IMR-90 (cell line): Measurements from ENCODE around the gene SYNPO2. TPM values are rescaled to one million over a fixed set of nuclear protein-coding genes. Genes with fewer than 3 reads are reported as not detected.

ENCODE experiments used
- ATAC-seq: fragments of 200-7000 bp; cut with Tn5 transposase; 2 replicates; pipeline ENCODE4 v1.9.1; 2020; ENCODE audit warnings: low read depth, mild to moderate bottlenecking, moderate library complexity
- BruUV-seq: library from RNA; stranded (reverse); fragments of 400-500 nt; replicated peaks from 2 replicates; lab custom pipeline; 2021; lab: Mats Ljungman, UMichigan
- CTCF ChIA-PET: fragments of 300-600 bp; formaldehyde crosslinking; extraction: SDS; loops from one replicate; lab custom pipeline; 2021; ENCODE audit warnings: antibody characterized with exemption; lab: Yijun Ruan, JAX
- POLR2A ChIA-PET: fragments of 300-600 bp; sonication (Branson Sonifier 250); formaldehyde crosslinking; loops from one replicate; lab custom pipeline; 2022; ENCODE audit warnings: antibody characterized with exemption; ENCODE audit not compliant: unreplicated experiment; lab: Charles Lee
- DNase-seq: peaks from one replicate; pipeline ENCODE4 v3.0.0; 2013
- H2AFZ ChIP-seq: replicated peaks from 2 replicates; pipeline ENCODE3; 2013; ENCODE audit warnings: low read length, mild to moderate bottlenecking; ENCODE audit not compliant: poor library complexity
- H2AK5ac ChIP-seq: 2 replicates; pipeline ENCODE4 v1.6.1; 2013; ENCODE audit warnings: low read depth, low read length, inconsistent platforms
- H2AK9ac ChIP-seq: replicated peaks from 2 replicates; pipeline ENCODE3; 2013; ENCODE audit warnings: mild to moderate bottlenecking, low read depth, low read length, moderate library complexity; ENCODE audit not compliant: poor library complexity
- H2BK120ac ChIP-seq: 2 replicates; pipeline ENCODE4 v1.6.1; 2013; ENCODE audit warnings: low read depth, low read length, inconsistent platforms
- H2BK15ac ChIP-seq: 3 replicates; pipeline ENCODE4 v1.6.1; 2013; ENCODE audit warnings: low read depth, low read length, inconsistent platforms
- H2BK20ac ChIP-seq: 2 replicates; pipeline ENCODE4 v1.6.1; 2013; ENCODE audit warnings: low read depth, mild to moderate bottlenecking, inconsistent platforms, low read length, moderate library complexity
- H2BK5ac ChIP-seq: 2 replicates; pipeline ENCODE4 v1.6.1; 2013; ENCODE audit warnings: mild to moderate bottlenecking, low read depth, low read length, inconsistent platforms; ENCODE audit not compliant: poor library complexity, severe bottlenecking
- H3K14ac ChIP-seq: replicated peaks from 2 replicates; pipeline ENCODE4 v1.6.1; 2013; ENCODE audit warnings: low read depth, low read length, inconsistent platforms
- H3K18ac ChIP-seq: 2 replicates; pipeline ENCODE4 v1.6.1; 2013; ENCODE audit warnings: low read depth, low read length, control low read depth
- H3K23ac ChIP-seq: 2 replicates; pipeline ENCODE4 v1.6.1; 2013; ENCODE audit warnings: low read depth, low read length, inconsistent platforms
- H3K27ac ChIP-seq: 2 replicates; pipeline ENCODE4 v1.5.1; 2013; ENCODE audit warnings: mild to moderate bottlenecking, control low read depth, low read length; ENCODE audit not compliant: insufficient read depth
- H3K27me3 ChIP-seq: 2 replicates; pipeline ENCODE4 v1.6.1; 2013; ENCODE audit warnings: low read length; ENCODE audit not compliant: control insufficient read depth, insufficient read depth
- H3K36me3 ChIP-seq: 2 replicates; pipeline ENCODE4 v1.6.1; 2013; ENCODE audit warnings: low read length, mixed read lengths; ENCODE audit not compliant: control insufficient read depth, insufficient read depth
- H3K4ac ChIP-seq: 2 replicates; pipeline ENCODE4 v1.6.1; 2013; ENCODE audit warnings: low read depth, low read length, inconsistent platforms
- H3K4me1 ChIP-seq: 2 replicates; pipeline ENCODE4 v1.6.1; 2013; ENCODE audit warnings: low read length, mixed read lengths; ENCODE audit not compliant: control insufficient read depth, insufficient read depth
- H3K4me2 ChIP-seq: 2 replicates; pipeline ENCODE4 v1.6.1; 2013; ENCODE audit warnings: low read depth, mild to moderate bottlenecking, control low read depth, low read length, moderate library complexity
- H3K4me3 ChIP-seq: 2 replicates; pipeline ENCODE4 v1.5.1; 2013; ENCODE audit warnings: low read depth, mild to moderate bottlenecking, control low read depth, low read length, moderate library complexity; ENCODE audit not compliant: insufficient read depth
- H3K56ac ChIP-seq: 2 replicates; pipeline ENCODE4 v1.6.1; 2013; ENCODE audit warnings: low read length, inconsistent platforms; ENCODE audit not compliant: insufficient read depth; ENCODE audit errors: extremely low read depth
- H3K79me1 ChIP-seq, 2 experiments: 2 replicates each; pipeline ENCODE4 v1.6.1; 2013; ENCODE audit warnings: low read length in 2 of 2, inconsistent platforms in 1 of 2, low read depth in 1 of 2
- H3K9ac ChIP-seq: 2 replicates; pipeline ENCODE4 v1.6.1; 2013; ENCODE audit warnings: low read depth, low read length, control low read depth
- H3K9me1 ChIP-seq: 2 replicates; pipeline ENCODE4 v1.6.1; 2013; ENCODE audit warnings: low read length, inconsistent platforms; ENCODE audit not compliant: insufficient read depth
- H3K9me3 ChIP-seq: 2 replicates; pipeline ENCODE4 v1.6.1; 2013; ENCODE audit warnings: low read length; ENCODE audit not compliant: control insufficient read depth, insufficient read depth
- H4K20me1 ChIP-seq: 2 replicates; pipeline ENCODE4 v1.6.1; 2013; ENCODE audit warnings: low read length, inconsistent platforms; ENCODE audit not compliant: insufficient read depth
- H4K5ac ChIP-seq: 2 replicates; pipeline ENCODE4 v1.6.1; 2013; ENCODE audit warnings: mild to moderate bottlenecking, low read depth, low read length, control low read depth
- H4K8ac ChIP-seq, 2 experiments: 2 replicates each; pipeline ENCODE4 v1.6.1; 2013; ENCODE audit warnings: low read depth in 2 of 2, low read length in 2 of 2, control low read depth in 1 of 2, inconsistent platforms in 1 of 2
- H4K91ac ChIP-seq: 2 replicates; pipeline ENCODE4 v1.6.1; 2013; ENCODE audit warnings: low read depth, low read length, inconsistent platforms; ENCODE audit not compliant: insufficient read depth
- BHLHE40 ChIP-seq: fragments of 150-350 bp; IDR thresholded peaks from 2 replicates; pipeline ENCODE4 v1.6.1; 2016; ENCODE audit warnings: mild to moderate bottlenecking, low read depth, low read length
- CTCF ChIP-seq: conservative IDR thresholded peaks from 2 replicates; pipeline ENCODE4 v1.5.1; 2012; ENCODE audit warnings: mild to moderate bottlenecking, low read depth, low read length, improper control_type of control experiment
- ELK1 ChIP-seq: fragments of 150-350 bp; IDR thresholded peaks from 2 replicates; pipeline ENCODE4 v1.6.1; 2016; ENCODE audit warnings: low read depth, mild to moderate bottlenecking, low read length, moderate library complexity, borderline replicate concordance
- MAFK ChIP-seq: IDR thresholded peaks from 2 replicates; pipeline ENCODE4 v1.6.1; 2012; ENCODE audit warnings: low read depth, low read length, improper control_type of control experiment
- MAZ ChIP-seq: IDR thresholded peaks from 2 replicates; pipeline ENCODE4 v1.6.1; 2012; ENCODE audit warnings: low read depth, mild to moderate bottlenecking, low read length, improper control_type of control experiment, moderate library complexity, borderline replicate concordance
- MXI1 ChIP-seq: IDR thresholded peaks from 2 replicates; pipeline ENCODE4 v1.6.1; 2012; ENCODE audit warnings: low read depth, mild to moderate bottlenecking, low read length, moderate library complexity, borderline replicate concordance
- NFE2L2 ChIP-seq: fragments of 150-350 bp; IDR thresholded peaks from 2 replicates; pipeline ENCODE4 v1.6.1; 2016; ENCODE audit warnings: low read depth, mild to moderate bottlenecking, low read length
- POLR2A ChIP-seq: IDR thresholded peaks from 2 replicates; pipeline ENCODE4 v1.6.1; 2012; ENCODE audit warnings: mild to moderate bottlenecking, low read depth, low read length
- RAD21 ChIP-seq: IDR thresholded peaks from 2 replicates; pipeline ENCODE4 v1.6.1; 2012; ENCODE audit warnings: low read length, improper control_type of control experiment
- SMC3 ChIP-seq: fragments of 150-350 bp; IDR thresholded peaks from 2 replicates; pipeline ENCODE4 v1.6.1; 2016; ENCODE audit warnings: low read depth, mild to moderate bottlenecking, antibody characterized with exemption, low read length, moderate library complexity
- USF2 ChIP-seq: fragments of 150-350 bp; IDR thresholded peaks from 2 replicates; pipeline ENCODE4 v1.6.1; 2017; ENCODE audit warnings: mild to moderate bottlenecking, antibody characterized with exemption, low read length, low read depth
- WGBS, 2 experiments: methylation state at CpG; one replicate each; pipeline versions ENCODE4 v1.1.5 to v1.1.7; 2013; ENCODE audit warnings: missing lambda C conversion rate in 2 of 2; ENCODE audit not compliant: insufficient read length in 1 of 2; ENCODE audit errors: extremely low coverage in 2 of 2; 5-methylcytosine and 5-hydroxymethylcytosine counted together
- dilution Hi-C: fragments of 300-500 bp; cut with HindIII; formaldehyde crosslinking; loops from one replicate; pipeline ENCODE4 v1.14.3; 2018; ENCODE audit warnings: low sequenced_read_pairs; ENCODE audit not compliant: unreplicated experiment
- in situ Hi-C: fragments of 300-500 bp; cut with MboI; formaldehyde crosslinking; loops from 3 replicates; pipeline ENCODE4 v1.14.3; 2019; ENCODE audit warnings: low sequenced_read_pairs, inconsistent platforms, mixed read lengths
- intact Hi-C: fragments of 100-400 bp; cut with micrococcal nuclease; formaldehyde crosslinking; loops from 2 replicates; pipeline ENCODE4 v1.10.0; 2022
- polyA plus RNA-seq, 3 experiments: library from polyadenylated mRNA; depleted of rRNA; stranded (reverse); fragments of >200 nt; gene quantifications; 2 replicates each; pipeline ENCODE4 v1.2.3, GENCODE V29; 2012; ENCODE audit warnings: low replicate concordance in 1 of 3
- total RNA-seq: library from RNA; depleted of rRNA; stranded (reverse); fragments of >200 nt; gene quantifications from 2 replicates; pipeline ENCODE4 v1.2.3, GENCODE V29; 2012

Gene SYNPO2
- total and polyA plus RNA-seq, 2 of the 4 experiments (the other 2 are of a cell fraction), result 0.99 to 1.8 TPM

- Histone ChIP-seq H2BK5ac (no peak overlapping the region), H2AK5ac (no peak overlapping the region), H2BK15ac (no peak overlapping the region), H4K91ac (no peak overlapping the region), H3K4ac (no peak overlapping the region), H4K8ac (no peak overlapping the region), H2BK120ac (no peak overlapping the region), H3K14ac (no peak overlapping the region), H2AFZ (no peak overlapping the region), H3K9ac (no peak overlapping the region), H3K4me1 (no peaks in the 10 kb centered on the region), H4K20me1 (no peaks in the 10 kb centered on the region), H3K27me3 (no peaks in the 10 kb centered on the region), H3K56ac (no peak overlapping the region), H3K4me2 (no peak overlapping the region), H3K9me3 (no peaks in the 10 kb centered on the region), H4K5ac (no peak overlapping the region), H3K18ac (no peak overlapping the region), H3K36me3 (no peaks in the 10 kb centered on the region), H3K27ac (no peak overlapping the region), H3K23ac (no peak overlapping the region), H3K9me1 (no peaks in the 10 kb centered on the region), H3K79me1 (no peaks in the 10 kb centered on the region), H3K4me3 (no peak overlapping the region), H2AK9ac (no peak overlapping the region), H2BK20ac (no peak overlapping the region)
- BruUV-seq, result no TSS peak
- ATAC-seq, result no peak
- TF ChIP-seq SMC3 (no peak), POLR2A (no peak), ELK1 (no peak), MAFK (no peak), USF2 (no peak), BHLHE40 (no peak), MAZ (no peak), CTCF (no peak), NFE2L2 (no peak), RAD21 (no peak), MXI1 (no peak)
- POLR2A ChIA-PET, result no interaction called here
- CTCF ChIA-PET, result interaction anchor here (1.1 kb wide), 1 partner anchor 11 kb away, joined by 3 read pairs; no protein-coding TSS in a partner anchor
- dilution Hi-C loops (no loop called here), intact Hi-C loops (no loop called here), in situ Hi-C loops (no loop called here)
- WGBS, 2 experiments, result no CpG with 5 or more reads among the region's 1 CpG
- no peak for DNase-seq
Measured at GRCh38 chr4:118927974-118928373, 39.3 kb downstream of the SYNPO2 start.
